Endothelial cell of umbilical vein (primary cell): ENCODE data around the gene AHNAK2. TPM values are rescaled to one million over a fixed set of nuclear protein-coding genes. Genes with fewer than 3 reads are reported as not detected.

Experiments used
- BruUV-seq: library from RNA; stranded (reverse); fragments of 400-500 nt; replicated peaks from 2 replicates; lab custom pipeline; 2021; lab: Mats Ljungman, UMichigan
- CTCF ChIA-PET: fragments of 300-600, 350-600 bp; sonication (Branson Sonifier 250); formaldehyde crosslinking; loops from one replicate; lab custom pipeline; 2021; ENCODE audit warnings: antibody characterized with exemption, inconsistent platforms; lab: Charles Lee
- POLR2A ChIA-PET: fragments of 300-600, 350-600 bp; sonication (Branson Sonifier 250); formaldehyde crosslinking; loops from one replicate; lab custom pipeline; 2021; ENCODE audit warnings: antibody characterized with exemption, inconsistent platforms; lab: Charles Lee
- DNase-seq: peaks from one replicate; pipeline ENCODE4 v3.0.0-alpha.2; 2011; ENCODE audit warnings: low read depth, low spot score
- FAIRE-seq: peaks from 2 replicates; lab custom pipeline; 2011; peaks lifted over from hg19 to GRCh38; lab: Jason Lieb, UNC
- H2AFZ ChIP-seq: 2 replicates; pipeline ENCODE4 v1.6.0; 2012; ENCODE audit warnings: low read depth, low read length, control low read depth, inconsistent platforms
- H3K27ac ChIP-seq: 2 replicates; pipeline ENCODE4 v1.5.1; 2011; ENCODE audit warnings: low read depth, mild to moderate bottlenecking, control low read depth, low read length, moderate library complexity; ENCODE audit not compliant: insufficient read depth
- H3K27me3 ChIP-seq, 2 experiments: 2 replicates each; pipeline versions ENCODE4 v1.6.0 to v1.6.1; 2011; ENCODE audit warnings: low read length in 2 of 2, mixed read lengths in 1 of 2; ENCODE audit not compliant: control insufficient read depth in 2 of 2, insufficient read depth in 2 of 2
- H3K36me3 ChIP-seq, 2 experiments: 2 replicates in 1 of 2; 3 replicates in 1 of 2; pipeline ENCODE4 v1.5.1; 2011; ENCODE audit warnings: low read length in 2 of 2, mild to moderate bottlenecking in 1 of 2, moderate library complexity in 1 of 2; ENCODE audit not compliant: control insufficient read depth in 2 of 2, insufficient read depth in 2 of 2; ENCODE audit errors: extremely low read depth in 1 of 2
- H3K4me1 ChIP-seq: 3 replicates; pipeline ENCODE4 v1.5.1; 2011; ENCODE audit warnings: mild to moderate bottlenecking, low read length; ENCODE audit not compliant: control insufficient read depth, insufficient read depth; ENCODE audit errors: extremely low read depth
- H3K4me2 ChIP-seq: 2 replicates; pipeline ENCODE4 v1.6.1; 2011; ENCODE audit warnings: low read length, control low read depth, mixed read lengths; ENCODE audit not compliant: insufficient read depth
- H3K4me3 ChIP-seq, 3 experiments: fragments of 200-600 bp in 1 of 3; sonication (generic), shearing (Covaris generic) in 1 of 3; replicated peaks in 1 of 3; 2 replicates each; pipeline ENCODE4 v1.5.1; 2011 to 2016; ENCODE audit warnings: control low read depth in 3 of 3, low read length in 3 of 3, mild to moderate bottlenecking in 2 of 3, inconsistent platforms in 1 of 3, low read depth in 1 of 3, moderate library complexity in 1 of 3; ENCODE audit not compliant: insufficient read depth in 1 of 3
- H3K79me2 ChIP-seq: 2 replicates; pipeline ENCODE4 v1.6.0; 2012; ENCODE audit warnings: low read length, inconsistent platforms; ENCODE audit not compliant: control insufficient read depth, insufficient read depth
- H3K9ac ChIP-seq: replicated peaks from 2 replicates; pipeline ENCODE3; 2011; ENCODE audit warnings: low read length, control low read depth; ENCODE audit not compliant: insufficient read depth; ENCODE audit errors: extremely low read depth
- H3K9me1 ChIP-seq: replicated peaks from 3 replicates; pipeline ENCODE4 v1.6.0; 2011; ENCODE audit warnings: mild to moderate bottlenecking, low read length; ENCODE audit not compliant: control insufficient read depth, insufficient read depth; ENCODE audit errors: extremely low read depth
- H3K9me3 ChIP-seq: replicated peaks from 2 replicates; pipeline ENCODE4 v1.5.1; 2012; ENCODE audit warnings: low read length, inconsistent platforms; ENCODE audit not compliant: control insufficient read depth, insufficient read depth
- H4K20me1 ChIP-seq: replicated peaks from 2 replicates; pipeline ENCODE3; 2011; ENCODE audit warnings: mild to moderate bottlenecking, low read length; ENCODE audit not compliant: control insufficient read depth, insufficient read depth; ENCODE audit errors: extremely low read depth
- CTCF ChIP-seq, 2 donors: IDR thresholded peaks; 1 replicate in 1 of 2; 2 replicates in 1 of 2; pipeline ENCODE4 v1.5.1; 2011; ENCODE audit warnings: low read length in 2 of 2, mild to moderate bottlenecking in 2 of 2, moderate library complexity in 2 of 2, control low read depth in 1 of 2, inconsistent platforms in 1 of 2, low read depth in 1 of 2; ENCODE audit not compliant: insufficient read depth in 1 of 2; ENCODE audit errors: extremely low read depth in 1 of 2
- EZH2 ChIP-seq: IDR thresholded peaks from 2 replicates; pipeline ENCODE4 v1.6.1; 2012; ENCODE audit warnings: borderline replicate concordance, low read depth, mild to moderate bottlenecking, moderate library complexity, low read length, inconsistent platforms; ENCODE audit not compliant: severe bottlenecking
- FOS ChIP-seq: IDR thresholded peaks from 2 replicates; pipeline ENCODE4 v1.6.1; 2011; ENCODE audit warnings: mild to moderate bottlenecking, low read length, moderate library complexity, borderline replicate concordance; ENCODE audit not compliant: insufficient read depth
- GATA2 ChIP-seq: IDR thresholded peaks from 2 replicates; pipeline ENCODE4 v1.7.0; 2011; ENCODE audit warnings: low read depth, mild to moderate bottlenecking, moderate library complexity, mixed read lengths, low read length; ENCODE audit not compliant: insufficient read length, insufficient read depth
- JUN ChIP-seq: IDR thresholded peaks from 2 replicates; pipeline ENCODE4 v1.6.1; 2011; ENCODE audit warnings: borderline replicate concordance, low read depth; ENCODE audit not compliant: insufficient read length, insufficient read depth
- MYC ChIP-seq: IDR thresholded peaks from one replicate; pipeline ENCODE4 v1.6.1; 2011; ENCODE audit warnings: mild to moderate bottlenecking, low read depth, low read length
- POLR2A ChIP-seq: IDR thresholded peaks from 2 replicates; pipeline ENCODE4 v1.6.1; 2012; ENCODE audit warnings: low read depth, mild to moderate bottlenecking, control low read depth, low read length
- POLR2AphosphoS5 ChIP-seq: IDR thresholded peaks from 2 replicates; pipeline ENCODE4 v1.6.1; 2012; ENCODE audit warnings: low read depth, mild to moderate bottlenecking, control low read depth, low read length, moderate library complexity; ENCODE audit not compliant: insufficient read depth
- dilution Hi-C: fragments of 300-500 bp; cut with MboI; formaldehyde crosslinking; loops from one replicate; pipeline ENCODE4 v1.15.0; 2019; ENCODE audit warnings: low sequenced_read_pairs; ENCODE audit not compliant: extremely low pct_ligation_motif_present
- intact Hi-C: fragments of 100-400 bp; cut with micrococcal nuclease; formaldehyde crosslinking; loops from one replicate; pipeline ENCODE4 v1.10.0; 2022
- polyA plus RNA-seq, 4 experiments: library from polyadenylated mRNA; depleted of rRNA in 3 of 4; stranded (reverse) in 3 of 4; unstranded in 1 of 4; fragments of >200 nt; gene quantifications; 2 replicates each; pipeline versions ENCODE4 v1.2.1 to v1.2.3, GENCODE V29; 2011 to 2012; ENCODE audit warnings: missing spikeins in 1 of 4
- total RNA-seq: library from RNA; stranded (reverse); gene quantifications from 2 replicates; pipeline ENCODE4 v1.2.3, GENCODE V29; 2021
- TF ChIP-seq, protein P1 (sequence below): IDR thresholded peaks from 2 replicates; pipeline ENCODE4 v1.6.1; 2011; ENCODE audit not compliant: insufficient read depth, insufficient read length

Gene AHNAK2
- total and polyA plus RNA-seq, 2 donors (not counting 3 experiments of a cell fraction or from before 2014, with no cell fraction given), result 17.7 to 68.7 TPM

- DNase-seq (no peak), FAIRE-seq (no peak)
- CTCF ChIA-PET, result interaction anchor here (1.7 kb wide), 1 partner anchor 63 kb away, joined by 7 read pairs; no protein-coding TSS in a partner anchor
- Histone ChIP-seq H3K9me1 (no peaks in the 10 kb centered on the region), H2AFZ (no peak overlapping the region), H3K9me3 (no peaks in the 10 kb centered on the region), H3K4me2 (no peak overlapping the region), H3K79me2 (no peaks in the 10 kb centered on the region), H3K4me1 (peaks cover 10% of the 10 kb centered on the region), H3K4me3 (no peak overlapping the region), H3K9ac (no peak overlapping the region), H3K27me3 (no peaks in the 10 kb centered on the region), H3K36me3 (no peaks in the 10 kb centered on the region), H3K27ac (no peak overlapping the region), H4K20me1 (no peaks in the 10 kb centered on the region)
- dilution Hi-C loops, result no loop called here
- POLR2A ChIA-PET, result no interaction called here
- no TSS peak for BruUV-seq
- intact Hi-C loops, result no loop called here
- TF ChIP-seq GATA2 (no peak), EZH2 (no peak), JUN (no peak), MYC (no peak), FOS (no peak), POLR2A (no peak), CTCF (IDR thresholded peaks at IDR 0.05; ENCODE audit: extremely low read depth in 1 of 2, insufficient read depth in 1 of 2, low read depth in 1 of 2, low read length in 2 of 2) (no peak), POLR2AphosphoS5 (no peak)
- TF ChIP-seq, protein P1, sequence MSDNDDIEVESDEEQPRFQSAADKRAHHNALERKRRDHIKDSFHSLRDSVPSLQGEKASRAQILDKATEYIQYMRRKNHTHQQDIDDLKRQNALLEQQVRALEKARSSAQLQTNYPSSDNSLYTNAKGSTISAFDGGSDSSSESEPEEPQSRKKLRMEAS, result no peak
These were observed 4.5 kb upstream of the AHNAK2 start for GRCh38 chr14:104982548-104983230.
